HG02852 (cell line): Measurements from ENCODE around the gene MTR.
"Not testable (repeated sequence)": the region's sequence is repeated elsewhere in the genome, so short reads cannot be mapped to it uniquely, and the experiment has no call there.

Experiments used
- ATAC-seq: cut with Tn5 transposase; IDR thresholded peaks from one replicate; pipeline ENCODE4 v1.9.1; 2021; ENCODE audit warnings: mild to moderate bottlenecking, moderate library complexity; ENCODE audit not compliant: unreplicated experiment

MTR gene

GRCh38 chr1:236830116-236830515, 35.0 kb downstream of the MTR start:
- ATAC-seq = no peak

- ATAC-seq = no peak
Measured at GRCh38 chr1:236830560-236830959, 35.5 kb downstream of the MTR start.

- no peak for ATAC-seq
Measured at GRCh38 chr1:236833575-236833974, 38.5 kb downstream of the MTR start.

GRCh38 chr1:236834876-236835275, 39.8 kb downstream of the MTR start:
- no peak for ATAC-seq

GRCh38 chr1:236835491-236835890, 40.4 kb downstream of the MTR start:
- no peak for ATAC-seq

GRCh38 chr1:236836157-236836556, 41.1 kb downstream of the MTR start:
- ATAC-seq = no peak

DNA sequence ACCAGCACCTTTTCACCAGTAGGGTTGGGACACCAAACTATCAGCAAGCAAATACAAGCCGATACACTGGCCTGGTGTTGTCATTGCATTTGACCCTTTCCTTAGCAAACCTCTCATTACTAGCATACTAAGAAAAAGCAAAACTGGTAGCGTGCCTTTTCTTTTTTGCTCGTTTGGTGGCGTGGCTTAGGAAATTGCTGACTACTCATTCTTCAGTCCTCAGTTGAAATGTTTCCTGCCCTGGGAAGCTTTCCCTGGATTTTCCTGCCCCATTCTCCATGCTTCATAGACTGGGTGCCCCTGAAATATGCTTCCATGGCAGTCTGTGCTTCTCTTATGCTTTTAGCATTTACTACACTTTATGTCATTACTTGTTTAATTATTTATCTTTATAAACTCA, 42.0 kb downstream of the MTR start:
- ATAC-seq = no peak

DNA sequence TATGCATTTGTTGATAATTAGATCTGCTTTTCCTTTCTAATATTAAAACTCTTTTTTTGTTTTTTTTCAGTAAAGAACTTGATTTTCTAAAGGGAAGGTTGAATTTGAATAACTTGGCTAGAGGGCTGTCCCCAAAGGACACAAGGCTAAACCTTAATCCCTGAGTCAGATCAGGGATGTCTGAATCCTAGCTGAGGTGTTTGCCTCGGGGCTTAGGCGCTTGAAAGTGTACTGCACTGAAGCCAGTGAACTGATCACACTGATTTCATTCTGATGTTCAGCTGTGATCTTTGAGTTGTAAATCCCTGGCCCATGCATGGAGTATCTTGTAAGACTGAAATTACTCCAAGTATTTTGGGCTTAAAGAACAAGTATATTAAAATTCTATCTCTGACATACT, 42.8 kb downstream of the MTR start:
- ATAC-seq = no peak

DNA sequence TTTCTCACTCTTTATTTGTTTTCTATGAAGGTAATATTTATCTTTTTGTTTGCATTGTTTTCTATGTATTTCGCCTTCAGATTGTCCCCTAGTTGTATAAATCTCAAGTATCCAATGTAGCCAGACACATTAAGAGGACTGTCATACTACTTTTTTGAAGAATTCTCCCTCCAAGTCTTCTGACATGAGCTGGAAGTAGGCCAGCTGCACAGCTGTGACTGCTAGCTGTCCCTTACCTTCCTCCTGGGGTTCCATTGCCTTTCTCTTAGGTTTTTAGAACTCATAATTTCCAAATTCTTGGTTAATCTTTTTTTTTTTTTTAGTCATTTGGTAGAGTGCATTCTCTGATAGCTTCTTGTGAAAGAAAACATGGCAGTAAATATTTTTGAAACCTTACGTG, 46.2 kb downstream of the MTR start:
- no peak for ATAC-seq

GRCh38 chr1:236844499-236845271, 49.6 kb downstream of the MTR start:
- ATAC-seq = no peak

DNA sequence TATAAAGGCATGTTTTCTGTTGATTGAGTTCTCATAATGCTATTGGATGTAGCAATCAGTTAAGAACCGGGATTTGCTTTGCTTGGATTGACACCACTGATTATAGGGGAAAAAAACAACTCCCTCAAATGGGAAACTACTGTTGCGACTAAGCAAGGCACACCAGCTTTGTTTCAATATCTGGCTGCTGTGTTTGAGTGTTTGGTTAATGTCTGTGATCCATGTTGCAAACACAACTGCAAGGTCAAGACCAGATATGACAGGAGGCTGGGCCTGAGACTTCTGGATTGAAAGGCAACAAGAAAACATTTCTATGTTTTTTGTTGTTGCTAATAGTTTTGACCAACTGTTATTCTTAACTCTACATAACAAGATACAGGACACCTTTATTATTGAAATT, 50.7 kb downstream of the MTR start:
- no peak for ATAC-seq

DNA sequence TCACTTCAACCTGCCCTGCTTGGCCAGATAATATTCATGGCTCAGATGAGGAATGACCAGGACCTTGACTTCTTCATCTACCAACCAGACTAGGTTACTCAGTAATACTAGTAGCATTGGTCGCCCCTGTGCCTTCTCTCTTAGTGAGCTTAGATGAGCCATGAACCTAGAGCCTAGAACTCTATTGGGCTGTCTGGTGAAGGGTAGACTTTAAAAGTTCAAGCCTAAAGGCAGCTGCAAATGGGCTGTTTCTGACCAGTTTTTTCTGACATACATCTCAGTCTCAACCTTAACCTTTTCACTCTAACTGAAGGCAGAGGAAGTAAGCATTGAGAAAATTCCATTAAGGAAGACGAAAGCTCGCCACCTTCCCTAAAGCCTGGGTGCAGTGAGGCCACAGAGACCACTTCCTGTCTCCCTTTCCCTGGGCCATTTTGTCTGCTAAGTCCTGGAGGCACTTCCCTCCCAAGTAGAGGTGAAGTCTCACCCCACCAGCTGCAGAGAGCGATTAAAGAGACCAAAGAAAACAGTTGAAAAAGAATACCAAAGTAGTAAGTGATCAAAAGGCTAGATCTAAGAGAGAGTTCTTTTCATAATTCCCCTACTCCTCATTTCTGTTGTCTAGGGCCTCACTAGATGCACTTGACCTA, 53.3 kb downstream of the MTR start:
- ATAC-seq = no peak

DNA sequence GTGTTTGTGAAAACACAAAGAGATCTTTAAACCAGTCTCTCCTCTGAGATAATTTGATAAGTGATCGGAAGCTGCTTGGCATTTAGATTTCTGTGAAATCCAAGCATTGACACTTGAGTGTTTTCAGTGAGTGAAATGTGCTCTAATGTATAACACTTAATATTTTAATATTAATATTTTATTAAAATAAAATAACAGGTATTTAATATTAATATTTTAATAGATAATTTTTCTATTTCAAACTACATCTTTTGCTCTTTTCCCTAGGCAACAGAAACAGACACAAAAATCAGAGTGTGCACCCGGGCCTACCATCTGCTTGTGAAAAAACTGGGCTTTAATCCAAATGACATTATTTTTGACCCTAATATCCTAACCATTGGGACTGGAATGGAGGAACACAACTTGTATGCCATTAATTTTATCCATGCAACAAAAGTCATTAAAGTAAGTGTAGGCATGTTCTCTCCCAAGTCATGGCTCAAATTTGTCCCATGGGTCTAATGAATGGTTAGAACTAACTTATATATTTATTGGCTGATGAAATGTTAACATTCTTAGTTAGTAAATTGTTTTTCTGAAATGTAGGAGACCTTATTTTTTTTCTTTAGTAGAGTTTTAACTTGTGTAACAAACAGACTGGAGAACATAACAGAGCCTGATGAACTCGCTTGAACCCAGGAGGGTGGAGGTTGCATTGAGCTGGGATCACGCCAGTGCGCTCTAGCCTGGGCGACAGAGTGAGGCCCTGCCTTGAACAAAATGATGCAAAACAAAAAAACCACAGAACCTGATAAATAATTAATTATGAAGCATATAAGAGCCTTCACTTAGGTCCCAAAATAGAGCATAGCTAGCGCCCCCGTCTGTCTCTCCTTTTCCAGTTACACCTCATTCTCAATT, 55.2 kb downstream of the MTR start:
- no peak for ATAC-seq

DNA sequence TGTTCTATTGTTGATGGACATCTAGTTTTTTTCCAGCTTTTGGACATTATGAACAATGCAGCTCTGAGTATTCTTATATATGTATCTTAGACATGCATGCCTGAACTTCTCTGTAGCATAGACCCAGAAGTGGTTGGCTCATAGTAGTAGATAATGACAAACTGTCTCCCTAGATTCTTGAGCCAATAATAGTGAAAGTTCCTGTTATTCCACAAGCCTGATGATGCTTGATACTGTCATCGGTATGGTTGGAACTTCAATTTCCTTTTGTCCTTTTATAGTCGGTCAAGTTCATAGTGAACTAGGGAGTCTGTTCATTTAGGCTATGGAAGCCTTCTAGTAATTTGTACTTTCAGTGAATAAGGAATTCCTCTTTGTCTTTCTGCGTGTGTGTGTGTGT, 56.8 kb downstream of the MTR start:
- ATAC-seq = no peak

- ATAC-seq = no peak
Measured at GRCh38 chr1:236853921-236854604, 59.0 kb downstream of the MTR start.

GRCh38 chr1:236854605-236854983, 59.5 kb downstream of the MTR start:
- no peak for ATAC-seq

GRCh38 chr1:236856649-236857048, 61.6 kb downstream of the MTR start:
- ATAC-seq = not testable (repeated sequence)

DNA sequence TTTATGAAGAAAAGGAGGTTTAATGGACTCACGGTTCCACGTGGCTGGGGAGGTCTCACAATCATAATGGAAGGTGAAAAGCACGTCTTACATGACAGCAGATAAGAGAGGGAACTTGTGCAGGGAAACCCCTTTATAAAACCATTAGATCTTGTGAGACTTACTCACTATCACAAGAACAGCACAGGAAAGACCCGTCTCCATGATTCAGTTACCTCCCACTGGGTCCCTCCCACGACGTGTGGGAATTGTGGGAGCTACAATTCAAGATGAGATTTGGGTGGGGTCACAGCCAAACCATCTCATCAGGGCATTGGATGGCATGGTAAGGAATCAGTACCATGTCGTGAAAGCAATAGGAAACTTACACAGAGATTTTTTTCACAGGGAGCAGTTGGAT, 63.1 kb downstream of the MTR start:
- ATAC-seq = no peak

DNA sequence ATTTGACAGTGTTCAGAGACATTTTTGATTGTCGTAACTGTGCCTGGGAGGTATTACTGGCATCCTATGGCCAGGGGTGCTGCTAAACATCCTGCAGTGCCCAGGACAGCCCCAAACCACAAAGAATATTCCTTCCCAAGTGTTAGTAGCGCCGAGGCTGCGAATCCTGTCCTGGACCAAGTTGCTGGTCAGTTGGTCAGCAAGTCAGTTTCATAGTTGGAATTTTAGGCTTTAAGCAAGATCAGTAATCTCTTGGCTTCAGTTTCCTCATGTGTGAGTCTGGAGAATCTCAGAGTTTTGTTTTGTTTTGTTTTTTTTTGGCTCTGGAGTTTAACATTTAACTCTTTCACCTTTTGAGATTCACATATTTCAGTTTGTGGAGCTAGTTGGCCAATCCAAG, 65.0 kb downstream of the MTR start:
- no peak for ATAC-seq

- no peak for ATAC-seq
Measured at GRCh38 chr1:236860674-236861073, 65.6 kb downstream of the MTR start.

GRCh38 chr1:236861560-236862218, 66.6 kb downstream of the MTR start:
- ATAC-seq = no peak
